Esophagus squamous epithelium (tissue), 5 donors: ENCODE data around the gene C22orf23. TPM values are rescaled to one million over a fixed set of nuclear protein-coding genes. Genes with fewer than 3 reads are reported as not detected.

Experiments used
- DNase-seq: peaks from one replicate; lab custom pipeline; 2025; lab: John Stamatoyannopoulos, UW
- H3K27ac ChIP-seq, 4 donors: fragments of 200-600 bp; sonication (generic); one replicate each; pipeline ENCODE4 v1.5.1; 2016 to 2019; ENCODE audit warnings: mild to moderate bottlenecking in 1 of 4
- H3K27me3 ChIP-seq, 4 donors: fragments of 200-600 bp; sonication (generic); 1 replicate in 3 of 4; 2 replicates in 1 of 4; pipeline versions ENCODE4 v1.5.1 to v1.6.0; 2017 to 2021; ENCODE audit warnings: antibody characterized with exemption in 1 of 4
- H3K36me3 ChIP-seq, 3 donors: fragments of 200-600 bp; sonication (generic); one replicate each; pipeline ENCODE4 v1.5.1; 2016 to 2019
- H3K4me1 ChIP-seq, 3 donors: fragments of 200-600 bp; sonication (generic); one replicate each; pipeline ENCODE4 v1.5.1; 2017 to 2019
- H3K4me3 ChIP-seq, 4 donors: fragments of 200-600 bp; sonication (generic); 1 replicate in 3 of 4; 2 replicates in 1 of 4; pipeline ENCODE4 v1.5.1; 2016 to 2019; ENCODE audit warnings: mild to moderate bottlenecking in 2 of 4, moderate library complexity in 1 of 4
- H3K9me3 ChIP-seq, 3 donors: fragments of 200-600 bp; sonication (generic); one replicate each; pipeline ENCODE4 v1.5.1; 2016 to 2019
- CTCF ChIP-seq, 6 experiments: fragments of 450-650 bp in 4 of 6; fragments of 200-600 bp in 2 of 6; sonication (generic) in 2 of 6; IDR thresholded peaks; one replicate each; pipeline ENCODE4 v1.5.1; 2016 to 2019; ENCODE audit warnings: antibody characterized with exemption in 6 of 6, mild to moderate bottlenecking in 4 of 6, moderate library complexity in 4 of 6
- POLR2A ChIP-seq, 4 donors: fragments of 450-650 bp; IDR thresholded peaks; one replicate each; pipeline ENCODE4 v1.6.1; 2017; ENCODE audit warnings: antibody characterized with exemption in 4 of 4, mild to moderate bottlenecking in 4 of 4, moderate library complexity in 3 of 4
- WGBS, 2 donors: methylation state at CpG; one replicate each; pipeline ENCODE4 v1.1.5; 2018; 5-methylcytosine and 5-hydroxymethylcytosine counted together
- intact Hi-C: fragments of 100-400 bp; cut with DNase I; formaldehyde crosslinking; loops from one replicate; pipeline ENCODE4 v1.15.0; 2022
- total RNA-seq, 4 donors: library from RNA; depleted of rRNA; stranded (reverse); fragments of >200 nt; gene quantifications; one replicate each; pipeline ENCODE4 v1.1.0, GENCODE V29; 2016
- donor health status: DM: yes; HTN: yes; CAD: no.

Gene C22orf23
- total RNA-seq, 4 donors from 2014 or later = 0.13 to 0.38 TPM; not detected in 2

GRCh38 chr22:37905534-37906363 lies 47.7 kb downstream of the C22orf23 start, which contains the start of gene MICALL1:
Gene MICALL1, plus strand, starts transcription at chr22:37906297. Its CDS starts 126 bp downstream, at chr22:37906423.
- Histone ChIP-seq H3K4me1 (peaks cover 32 to 76% (median 40%) of the 10 kb centered on the region in 3 donors), H3K36me3 (peaks cover 0 to 21% (median 0%) of the 10 kb centered on the region in 3 donors), H3K27me3 (no peaks in the 10 kb centered on the region), H3K27ac (peak within 1 kb of the TSS; percentile 91 to 99 (median 97)), H3K4me3 (peak within 1 kb of the TSS; percentile 66 to 97 (median 84)), H3K9me3 (no peaks in the 10 kb centered on the region)
- TF ChIP-seq POLR2A (IDR thresholded peaks at IDR 0.05) (peak in 1 of 4 donors; percentile 51), CTCF (IDR thresholded peaks at IDR 0.05) (peak in 3 of 6 experiments; percentile 31 to 40 (median 34))
- 18 to 25% methylated on average over 4 to 10 of the region's 90 CpGs for WGBS, 2 donors
- intact Hi-C loops = no loop called here
- DNase-seq = no peak

GRCh38 chr22:37904572-37905533 lies 48.5 kb downstream of the C22orf23 start:
- peak overlapping the region in 3 of 4 donors; percentile 66 to 97 (median 97) for H3K4me3 ChIP-seq
- DNase-seq = no peak
- 21 to 61% methylated on average over 5 to 7 of the region's 10 CpGs for WGBS, 2 donors
- TF ChIP-seq CTCF (IDR thresholded peaks at IDR 0.05) (no peak), POLR2A (IDR thresholded peaks at IDR 0.05) (no peak)
- H3K9me3 ChIP-seq = no peaks in the 10 kb centered on the region
- intact Hi-C loops = no loop called here
- H3K36me3 ChIP-seq = peaks cover 0 to 15% (median 0%) of the 10 kb centered on the region in 3 donors
- H3K27me3 ChIP-seq = no peaks in the 10 kb centered on the region
- H3K27ac ChIP-seq = peak overlapping the region; percentile 91 to 99 (median 97)
- peaks cover 28 to 76% (median 35%) of the 10 kb centered on the region in 3 donors for H3K4me1 ChIP-seq

- Histone ChIP-seq H3K27me3 (no peaks in the 10 kb centered on the region), H3K36me3 (no peaks in the 10 kb centered on the region), H3K9me3 (no peaks in the 10 kb centered on the region), H3K4me3 (no peak overlapping the region), H3K4me1 (peaks cover 51 to 87% (median 62%) of the 10 kb centered on the region in 3 donors), H3K27ac (peak overlapping the region; percentile 88 to 97 (median 92))
- DNase-seq = no peak
- intact Hi-C loops = no loop called here
- WGBS, 2 donors = 58% methylated on average over 4 of the region's 9 CpGs; no CpG with 5 or more reads in 1 of the 2 donors
- TF ChIP-seq CTCF (IDR thresholded peaks at IDR 0.05) (no peak), POLR2A (IDR thresholded peaks at IDR 0.05) (no peak)
Measured at GRCh38 chr22:37898441-37899181, 54.8 kb downstream of the C22orf23 start.

GRCh38 chr22:37897807-37898206 lies 55.6 kb downstream of the C22orf23 start:
- Histone ChIP-seq H3K4me3 (no peak overlapping the region), H3K4me1 (peaks cover 59 to 95% (median 70%) of the 10 kb centered on the region in 3 donors), H3K36me3 (no peaks in the 10 kb centered on the region), H3K27ac (peak overlapping the region; percentile 88 to 97 (median 92)), H3K27me3 (no peaks in the 10 kb centered on the region), H3K9me3 (no peaks in the 10 kb centered on the region)
- intact Hi-C loops = no loop called here
- WGBS, 2 donors = 59 to 89% methylated on average over 2 of the region's 2 CpGs
- TF ChIP-seq POLR2A (IDR thresholded peaks at IDR 0.05) = no peak
- TF ChIP-seq CTCF (IDR thresholded peaks at IDR 0.05) = no peak
- no peak for DNase-seq
